Duodenal mucosa (tissue), 2 donors: ENCODE data around the gene ARSB.
A peak's percentile ranks its signal among the peaks of the same experiment; 100 is the strongest.

Source experiments
- H3K27ac ChIP-seq: one replicate; pipeline ENCODE4 v1.7.0; 2013; ENCODE audit warnings: low read depth, low read length
- H3K27me3 ChIP-seq, 2 donors: one replicate each; pipeline ENCODE4 v1.7.0; 2013; ENCODE audit warnings: low read length in 2 of 2, control low read depth in 1 of 2; ENCODE audit not compliant: insufficient read depth in 2 of 2, control insufficient read depth in 1 of 2
- H3K36me3 ChIP-seq, 2 donors: one replicate each; pipeline ENCODE4 v1.7.0; 2013; ENCODE audit warnings: low read length in 2 of 2, control low read depth in 1 of 2; ENCODE audit not compliant: insufficient read depth in 2 of 2, control insufficient read depth in 1 of 2
- H3K4me1 ChIP-seq, 2 donors: one replicate each; pipeline ENCODE4 v1.7.0; 2013; ENCODE audit warnings: low read length in 2 of 2, control low read depth in 1 of 2; ENCODE audit not compliant: insufficient read depth in 2 of 2, control insufficient read depth in 1 of 2
- H3K4me3 ChIP-seq, 2 donors: one replicate each; pipeline ENCODE4 v1.7.0; 2013; ENCODE audit warnings: low read length in 2 of 2, low read depth in 1 of 2
- H3K9ac ChIP-seq, 2 donors: one replicate each; pipeline ENCODE4 v1.7.0; 2013; ENCODE audit warnings: low read length in 2 of 2, low read depth in 1 of 2
- H3K9me3 ChIP-seq, 2 donors: one replicate each; pipeline ENCODE4 v1.7.0; 2013; ENCODE audit warnings: low read length in 2 of 2, control low read depth in 1 of 2; ENCODE audit not compliant: control insufficient read depth in 1 of 2

Gene ARSB

DNA sequence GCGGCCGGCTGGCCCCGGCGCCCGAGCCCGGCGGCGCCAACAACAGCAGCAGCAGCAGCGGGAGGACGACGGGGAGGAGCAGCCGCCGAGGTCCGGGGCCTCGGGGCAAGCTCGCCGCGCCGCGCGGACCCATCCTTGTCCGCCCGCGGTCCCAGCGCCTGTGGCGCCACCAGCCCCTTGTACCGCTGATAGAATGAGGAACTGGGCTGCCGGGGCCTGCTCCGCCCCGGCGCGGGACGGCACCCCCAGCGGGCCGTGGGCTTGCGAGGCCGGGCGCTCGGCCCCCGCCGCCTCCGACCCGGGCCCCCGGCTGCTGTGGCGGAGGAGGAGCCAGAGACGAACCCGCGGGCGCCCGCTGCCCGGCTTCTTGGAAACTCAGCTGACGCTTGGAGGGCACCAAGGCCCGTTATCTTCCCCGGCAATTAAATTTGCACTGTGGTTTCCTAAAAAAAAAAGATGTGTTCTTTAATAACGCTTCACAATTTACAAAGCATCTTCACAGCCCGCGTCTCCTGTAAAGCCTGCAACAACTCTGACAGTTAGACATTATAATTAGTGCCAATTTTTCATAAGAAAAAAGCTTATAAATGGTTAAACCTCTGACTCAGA, at the start of gene ARSB:
Gene ARSB (minus strand): TSS at position 195 of the 609 bp plus-strand sequence. CDS start 62 bp downstream, at position 133.
- peak within 1 kb of the TSS; percentile 90 for H3K27ac ChIP-seq
- no peaks in the 10 kb centered on the region for H3K36me3 ChIP-seq
- peak within 1 kb of the TSS; percentile 73 to 75 for H3K9ac ChIP-seq
- H3K9me3 ChIP-seq, result no peaks in the 10 kb centered on the region
- H3K27me3 ChIP-seq, result no peaks in the 10 kb centered on the region
- H3K4me3 ChIP-seq, result peak within 1 kb of the TSS; percentile 84 to 89
- peaks cover 14 to 21% of the 10 kb centered on the region in 2 donors for H3K4me1 ChIP-seq

DNA sequence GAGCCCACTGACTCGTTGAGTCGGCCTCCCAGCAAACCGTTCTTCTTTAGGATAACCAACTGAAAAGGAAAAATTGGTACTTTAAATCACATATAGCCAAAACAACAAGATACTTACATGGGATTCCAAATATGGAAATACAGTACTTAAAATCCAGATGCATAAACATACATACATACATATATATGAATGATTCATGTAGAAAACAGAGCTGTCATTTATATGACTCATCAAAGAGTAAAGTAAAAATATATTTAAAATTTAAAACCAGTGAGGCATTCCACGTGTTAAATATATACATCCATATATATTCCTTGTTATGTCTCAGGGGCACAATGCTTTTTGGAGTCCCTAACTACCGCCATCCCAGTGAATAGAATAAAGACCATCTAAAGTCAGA, 47.7 kb upstream of the ARSB start:
- Histone ChIP-seq H3K36me3 (no peaks in the 10 kb centered on the region), H3K9me3 (peaks cover 0 to 6% of the 10 kb centered on the region in 2 donors), H3K27ac (no peak overlapping the region), H3K9ac (no peak overlapping the region), H3K4me1 (no peaks in the 10 kb centered on the region), H3K27me3 (no peaks in the 10 kb centered on the region), H3K4me3 (no peak overlapping the region)

DNA sequence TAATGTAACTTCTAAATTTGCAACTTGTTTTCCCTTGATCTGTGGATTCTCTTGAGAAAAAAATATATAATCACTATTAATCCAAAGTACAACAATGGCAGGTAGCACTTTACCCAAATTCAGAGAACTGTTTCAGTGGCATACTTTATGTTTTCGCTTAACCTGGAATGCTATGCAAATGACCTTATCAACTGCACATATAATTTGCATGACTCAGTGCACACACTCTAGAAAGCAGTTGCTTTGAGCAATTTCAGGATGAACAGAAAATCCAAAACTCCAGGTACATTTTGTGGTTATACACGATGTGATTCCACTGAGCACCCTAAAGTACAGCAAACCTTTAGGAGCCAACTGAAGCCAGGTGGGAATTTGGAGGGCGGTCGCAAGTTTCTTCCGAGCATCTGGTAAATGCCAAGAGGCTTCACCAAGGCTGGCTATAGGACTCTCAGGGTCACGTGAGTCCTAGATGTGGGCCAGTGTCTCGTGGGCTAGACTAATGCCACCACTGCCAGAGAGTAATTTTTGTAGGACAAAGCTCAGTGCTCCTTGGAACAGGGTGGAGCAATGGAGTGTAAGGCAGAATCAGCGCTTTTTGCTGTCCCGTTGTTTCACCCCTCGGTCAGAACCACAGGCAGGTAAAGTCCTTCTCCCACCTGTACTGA, 47.1 kb upstream of the ARSB start:
- Histone ChIP-seq H3K4me1 (no peaks in the 10 kb centered on the region), H3K27me3 (peaks cover 0 to 3% of the 10 kb centered on the region in 2 donors), H3K4me3 (no peak overlapping the region), H3K36me3 (no peaks in the 10 kb centered on the region), H3K27ac (no peak overlapping the region), H3K9me3 (peaks cover 0 to 6% of the 10 kb centered on the region in 2 donors), H3K9ac (no peak overlapping the region)

DNA sequence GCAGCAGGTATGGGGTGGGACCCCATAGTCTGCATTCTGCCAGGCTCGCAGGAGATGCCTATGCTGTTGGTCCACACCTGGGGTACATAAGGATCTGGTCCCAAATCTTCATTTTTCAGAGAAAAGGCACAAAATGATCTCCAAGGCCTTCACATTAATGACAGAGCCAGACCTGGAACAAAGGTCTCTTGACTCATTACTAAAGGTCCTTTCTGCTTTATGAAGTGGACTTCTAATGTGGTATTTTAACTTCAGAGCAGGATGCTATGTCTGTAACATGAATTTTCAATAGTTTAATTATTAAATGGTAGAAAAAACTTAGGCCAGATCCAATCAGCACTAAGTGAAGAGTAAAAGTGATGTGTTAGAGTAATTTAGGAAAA, 46.4 kb upstream of the ARSB start:
- H3K36me3 ChIP-seq, result no peaks in the 10 kb centered on the region
- peaks cover 0 to 5% of the 10 kb centered on the region in 2 donors for H3K27me3 ChIP-seq
- H3K9me3 ChIP-seq, result no peaks in the 10 kb centered on the region
- no peak overlapping the region for H3K9ac ChIP-seq
- H3K4me3 ChIP-seq, result no peak overlapping the region
- no peaks in the 10 kb centered on the region for H3K4me1 ChIP-seq
- H3K27ac ChIP-seq, result no peak overlapping the region

DNA sequence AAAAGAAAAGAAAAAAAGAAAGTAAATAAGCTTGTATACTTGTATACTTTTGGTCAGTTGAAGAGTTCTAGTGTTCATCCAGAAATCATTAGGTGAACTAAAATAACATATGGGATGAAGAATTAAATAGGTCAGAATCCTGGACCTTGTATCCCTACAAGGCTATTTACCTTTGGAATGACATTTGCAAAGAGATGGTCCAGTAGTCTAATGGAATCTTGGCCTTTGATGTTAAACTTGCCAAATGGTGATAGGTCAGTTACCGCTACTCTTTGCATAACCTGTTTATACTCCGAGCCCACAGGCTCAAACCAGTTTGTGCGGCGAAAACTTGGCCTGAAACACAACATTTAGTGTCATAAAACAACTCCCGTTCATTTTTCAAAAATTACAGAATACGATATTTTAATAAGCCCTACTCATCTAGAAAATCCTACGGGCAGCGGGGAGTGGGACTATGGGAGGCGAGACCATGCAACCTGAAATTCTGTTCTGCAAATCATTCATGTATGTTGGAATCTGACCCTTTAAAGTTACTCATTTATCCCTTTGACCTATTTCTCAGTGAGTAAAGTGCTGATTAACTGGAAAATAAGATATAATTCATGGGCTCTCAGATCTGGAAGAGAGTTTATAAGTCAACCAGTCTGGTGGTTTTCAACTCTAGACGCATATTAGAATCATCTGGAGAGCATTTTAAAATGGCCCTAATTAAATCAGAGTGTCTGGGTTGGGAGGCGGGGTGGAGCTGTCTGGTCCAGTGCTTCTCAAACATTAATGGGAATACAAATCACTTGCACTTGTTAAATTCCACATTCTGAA, 45.8 kb upstream of the ARSB start:
- Histone ChIP-seq H3K36me3 (no peaks in the 10 kb centered on the region), H3K4me1 (no peaks in the 10 kb centered on the region), H3K27ac (no peak overlapping the region), H3K9me3 (no peaks in the 10 kb centered on the region), H3K27me3 (peaks cover 0 to 7% of the 10 kb centered on the region in 2 donors), H3K4me3 (no peak overlapping the region), H3K9ac (no peak overlapping the region)

DNA sequence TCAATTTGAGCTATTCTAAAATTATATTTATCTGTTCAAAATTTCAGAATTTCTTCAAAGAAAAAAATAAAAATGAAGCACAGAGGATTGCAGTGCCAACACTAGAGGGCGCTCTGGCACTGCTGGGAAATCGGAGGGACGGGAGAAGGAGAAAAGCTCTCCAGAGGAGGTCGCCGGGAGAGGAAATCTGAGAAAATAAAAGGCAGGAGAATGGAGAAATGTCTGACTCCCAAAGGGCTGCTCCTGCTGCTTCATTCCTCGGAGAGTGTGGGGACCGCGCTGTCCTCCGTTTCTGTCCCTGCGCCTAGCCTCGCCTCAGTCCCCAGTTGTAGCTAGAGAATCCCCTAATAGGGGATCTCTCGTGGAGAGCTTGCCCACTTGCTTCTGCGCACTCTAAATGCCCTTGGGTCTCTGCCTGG, 40.0 kb upstream of the ARSB start:
- Histone ChIP-seq H3K27me3 (peaks cover 0 to 12% of the 10 kb centered on the region in 2 donors), H3K27ac (no peak overlapping the region), H3K9ac (no peak overlapping the region), H3K36me3 (no peaks in the 10 kb centered on the region), H3K9me3 (no peaks in the 10 kb centered on the region), H3K4me1 (no peaks in the 10 kb centered on the region), H3K4me3 (peak overlapping the region; percentile 31 to 34)

DNA sequence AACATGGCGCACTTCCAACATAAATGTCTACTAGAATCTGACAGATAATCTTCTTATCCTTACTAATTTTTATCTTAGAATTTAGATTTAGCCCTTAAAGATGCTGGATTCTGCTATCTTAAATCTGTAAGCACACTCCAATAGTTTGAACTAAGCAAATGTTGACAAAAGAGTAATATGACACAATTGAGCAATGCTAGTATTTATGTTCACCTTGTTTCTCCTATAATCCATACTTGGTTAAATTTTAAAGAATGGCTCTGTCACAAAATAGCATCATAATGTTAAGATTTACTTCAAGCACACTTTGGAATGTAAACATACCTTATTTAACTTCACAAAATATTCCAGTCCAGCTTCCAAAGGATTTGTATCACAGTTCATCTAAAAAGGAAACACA, 38.8 kb upstream of the ARSB start:
- no peak overlapping the region for H3K4me3 ChIP-seq
- no peaks in the 10 kb centered on the region for H3K36me3 ChIP-seq
- H3K9me3 ChIP-seq, result no peaks in the 10 kb centered on the region
- H3K27me3 ChIP-seq, result peaks cover 0 to 12% of the 10 kb centered on the region in 2 donors
- no peak overlapping the region for H3K27ac ChIP-seq
- no peak overlapping the region for H3K9ac ChIP-seq
- no peaks in the 10 kb centered on the region for H3K4me1 ChIP-seq

DNA sequence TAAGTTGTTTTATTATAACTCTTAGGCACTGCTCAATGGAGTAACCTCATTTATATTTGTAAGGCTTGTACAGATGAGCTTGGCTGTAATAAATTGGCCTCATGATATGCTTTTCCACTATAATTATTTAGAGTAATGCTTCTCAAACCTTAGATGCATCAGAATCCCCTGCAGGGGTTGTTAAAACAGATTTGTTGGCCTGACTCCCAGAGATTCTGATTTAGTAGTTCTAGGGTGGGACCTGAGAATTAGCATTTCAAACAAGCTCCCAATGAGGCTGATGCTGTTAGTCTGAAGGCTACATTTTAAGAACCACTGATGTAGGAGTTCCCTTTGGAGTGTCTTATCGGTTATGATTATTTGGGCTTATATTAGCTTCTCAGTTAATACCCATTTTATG, 38.2 kb upstream of the ARSB start:
- H3K27ac ChIP-seq, result no peak overlapping the region
- no peaks in the 10 kb centered on the region for H3K36me3 ChIP-seq
- no peak overlapping the region for H3K4me3 ChIP-seq
- no peak overlapping the region for H3K9ac ChIP-seq
- peaks cover 0 to 12% of the 10 kb centered on the region in 2 donors for H3K27me3 ChIP-seq
- H3K9me3 ChIP-seq, result no peaks in the 10 kb centered on the region
- H3K4me1 ChIP-seq, result no peaks in the 10 kb centered on the region

DNA sequence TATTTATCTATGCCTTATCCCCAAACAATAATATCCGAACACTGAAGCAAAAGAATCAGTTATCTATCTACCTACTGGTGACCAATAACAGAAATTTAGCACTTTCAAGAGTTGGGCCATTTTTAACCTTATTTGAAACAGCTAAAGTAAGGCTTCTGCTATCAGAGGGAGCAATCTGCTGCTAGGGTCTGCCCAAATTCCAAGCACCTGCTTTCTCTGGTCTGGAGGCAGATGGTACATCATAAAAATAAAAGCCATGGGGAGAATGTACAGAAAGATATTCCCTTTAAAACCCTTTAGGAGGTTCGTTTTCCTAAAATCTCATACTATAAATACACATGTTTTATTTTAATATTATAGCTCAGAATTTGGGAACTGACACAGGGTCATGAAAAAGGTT, 37.7 kb upstream of the ARSB start:
- no peak overlapping the region for H3K27ac ChIP-seq

DNA sequence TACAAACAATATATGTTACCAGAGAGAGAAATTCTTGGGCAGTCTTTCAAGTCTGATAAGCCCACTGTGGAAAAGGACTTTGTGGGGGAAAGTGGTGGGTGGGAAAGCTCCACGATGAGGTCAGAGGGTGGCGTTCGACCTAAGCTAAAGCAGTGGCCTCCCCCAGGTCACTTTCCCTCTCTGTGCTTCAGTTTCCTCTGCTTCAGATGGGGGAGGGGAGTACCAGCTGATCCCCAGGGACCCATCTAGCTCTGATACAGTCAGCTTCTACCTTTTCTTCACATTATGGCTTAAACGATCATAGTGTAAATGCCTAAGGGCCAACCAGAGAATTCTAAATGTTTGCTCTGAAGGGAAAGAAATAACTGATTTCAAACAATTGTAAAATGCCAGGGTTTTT, 36.6 kb upstream of the ARSB start:
- H3K27me3 ChIP-seq, result peaks cover 0 to 8% of the 10 kb centered on the region in 2 donors
- no peak overlapping the region for H3K9ac ChIP-seq
- no peak overlapping the region for H3K27ac ChIP-seq
- H3K36me3 ChIP-seq, result no peaks in the 10 kb centered on the region
- H3K9me3 ChIP-seq, result no peaks in the 10 kb centered on the region
- H3K4me1 ChIP-seq, result no peaks in the 10 kb centered on the region
- no peak overlapping the region for H3K4me3 ChIP-seq

More for the DNA sequence above, 37.7 kb upstream of the ARSB start:
- H3K4me3 ChIP-seq, result no peak overlapping the region
- H3K4me1 ChIP-seq, result no peaks in the 10 kb centered on the region
- H3K9ac ChIP-seq, result no peak overlapping the region
- peaks cover 0 to 12% of the 10 kb centered on the region in 2 donors for H3K27me3 ChIP-seq
- H3K9me3 ChIP-seq, result no peaks in the 10 kb centered on the region
- no peaks in the 10 kb centered on the region for H3K36me3 ChIP-seq
